Muscle layer of colon (tissue), 2 donors: ENCODE measurements around the gene HOXA13.

ENCODE experiments used
- H3K27ac ChIP-seq: one replicate; pipeline ENCODE4 v1.7.0; 2013; ENCODE audit warnings: low read depth, mild to moderate bottlenecking, low read length, moderate library complexity
- H3K27me3 ChIP-seq, 2 donors: one replicate each; pipeline ENCODE4 v1.7.0; 2013; ENCODE audit warnings: low read length in 2 of 2, mild to moderate bottlenecking in 2 of 2; ENCODE audit not compliant: insufficient read depth in 2 of 2, control insufficient read depth in 1 of 2
- H3K36me3 ChIP-seq: one replicate; pipeline ENCODE4 v1.7.0; 2013; ENCODE audit warnings: mild to moderate bottlenecking, low read length; ENCODE audit not compliant: insufficient read depth
- H3K4me1 ChIP-seq: one replicate; pipeline ENCODE4 v1.7.0; 2013; ENCODE audit warnings: mild to moderate bottlenecking, low read length; ENCODE audit not compliant: insufficient read depth
- H3K4me3 ChIP-seq, 2 donors: one replicate each; pipeline ENCODE4 v1.7.0; 2013; ENCODE audit warnings: low read length in 2 of 2, low read depth in 1 of 2, mild to moderate bottlenecking in 1 of 2, moderate library complexity in 1 of 2
- H3K9ac ChIP-seq: one replicate; pipeline ENCODE4 v1.7.0; 2013; ENCODE audit warnings: low read length
- H3K9me3 ChIP-seq: one replicate; pipeline ENCODE4 v1.7.0; 2013; ENCODE audit warnings: mild to moderate bottlenecking, low read length
- donor health status: abdominal sarcoma.
- donor health status: Adenocarcinoma of cecum.

Gene HOXA13

GRCh38 chr7:27187475-27188385 lies 12.2 kb downstream of the HOXA13 start:
- peaks cover 29% of the 10 kb centered on the region for H3K4me1 ChIP-seq
- H3K36me3 ChIP-seq, result no peaks in the 10 kb centered on the region
- peak overlapping the region; percentile 66 to 92 for H3K4me3 ChIP-seq
- no peaks in the 10 kb centered on the region for H3K9me3 ChIP-seq
- H3K27me3 ChIP-seq, result peaks cover 5 to 12% of the 10 kb centered on the region in 2 donors
- peak overlapping the region; percentile 97 for H3K27ac ChIP-seq
- H3K9ac ChIP-seq, result peak overlapping the region; percentile 98

GRCh38 chr7:27186668-27187474 lies 13.0 kb downstream of the HOXA13 start:
- Histone ChIP-seq H3K4me1 (peaks cover 38% of the 10 kb centered on the region), H3K36me3 (peaks cover 6% of the 10 kb centered on the region), H3K4me3 (peak overlapping the region; percentile 66 to 92), H3K9me3 (no peaks in the 10 kb centered on the region), H3K27ac (peak overlapping the region; percentile 97), H3K27me3 (peaks cover 4 to 9% of the 10 kb centered on the region in 2 donors), H3K9ac (peak overlapping the region; percentile 98)

- peaks cover 8% of the 10 kb centered on the region for H3K36me3 ChIP-seq
- H3K4me1 ChIP-seq, result peaks cover 38% of the 10 kb centered on the region
- peak overlapping the region; percentile 47 to 92 for H3K4me3 ChIP-seq
- H3K27ac ChIP-seq, result peak overlapping the region; percentile 97
- peaks cover 0 to 7% of the 10 kb centered on the region in 2 donors for H3K27me3 ChIP-seq
- H3K9me3 ChIP-seq, result no peaks in the 10 kb centered on the region
- H3K9ac ChIP-seq, result peak overlapping the region; percentile 98
These were observed 13.8 kb downstream of the HOXA13 start for GRCh38 chr7:27185854-27186667.

GRCh38 chr7:27185013-27185853 lies 14.7 kb downstream of the HOXA13 start, which contains the start of gene HOXA11:
Gene HOXA11, minus strand, starts transcription at chr7:27185232. Its CDS starts 88 bp downstream, at chr7:27185144.
- no peaks in the 10 kb centered on the region for H3K9me3 ChIP-seq
- peak within 1 kb of the TSS; percentile 98 for H3K9ac ChIP-seq
- H3K27me3 ChIP-seq, result peaks cover 0 to 7% of the 10 kb centered on the region in 2 donors
- H3K27ac ChIP-seq, result peak within 1 kb of the TSS; percentile 97
- H3K4me3 ChIP-seq, result peak within 1 kb of the TSS; percentile 63 to 92
- peaks cover 8% of the 10 kb centered on the region for H3K36me3 ChIP-seq
- peaks cover 41% of the 10 kb centered on the region for H3K4me1 ChIP-seq

- H3K4me1 ChIP-seq, result peaks cover 36% of the 10 kb centered on the region
- H3K4me3 ChIP-seq, result peak overlapping the region; percentile 63 to 92
- H3K27me3 ChIP-seq, result peaks cover 0 to 7% of the 10 kb centered on the region in 2 donors
- peaks cover 8% of the 10 kb centered on the region for H3K36me3 ChIP-seq
- peak overlapping the region; percentile 83 for H3K9ac ChIP-seq
- H3K27ac ChIP-seq, result peak overlapping the region; percentile 96
- H3K9me3 ChIP-seq, result no peaks in the 10 kb centered on the region
These were observed 15.4 kb downstream of the HOXA13 start for GRCh38 chr7:27184337-27185012.

- peak overlapping the region; percentile 63 to 81 for H3K4me3 ChIP-seq
- peak overlapping the region; percentile 96 for H3K27ac ChIP-seq
- peaks cover 0 to 7% of the 10 kb centered on the region in 2 donors for H3K27me3 ChIP-seq
- peak overlapping the region; percentile 85 for H3K9ac ChIP-seq
- peaks cover 8% of the 10 kb centered on the region for H3K36me3 ChIP-seq
- no peaks in the 10 kb centered on the region for H3K9me3 ChIP-seq
- H3K4me1 ChIP-seq, result peaks cover 34% of the 10 kb centered on the region
These were observed 16.1 kb downstream of the HOXA13 start for GRCh38 chr7:27183682-27184336.

- Histone ChIP-seq H3K9ac (peak overlapping the region; percentile 85), H3K4me3 (peak overlapping the region; percentile 63 to 81), H3K4me1 (peaks cover 34% of the 10 kb centered on the region), H3K27me3 (peaks cover 0 to 2% of the 10 kb centered on the region in 2 donors), H3K27ac (peak overlapping the region; percentile 96), H3K36me3 (peaks cover 8% of the 10 kb centered on the region), H3K9me3 (no peaks in the 10 kb centered on the region)
These were observed 16.8 kb downstream of the HOXA13 start for GRCh38 chr7:27182861-27183681.

- peaks cover 8% of the 10 kb centered on the region for H3K36me3 ChIP-seq
- H3K9ac ChIP-seq, result peak overlapping the region; percentile 85
- no peaks in the 10 kb centered on the region for H3K9me3 ChIP-seq
- peak overlapping the region in 1 of 2 donors; percentile 81 for H3K4me3 ChIP-seq
- H3K4me1 ChIP-seq, result peaks cover 34% of the 10 kb centered on the region
- H3K27ac ChIP-seq, result peak overlapping the region; percentile 96
- H3K27me3 ChIP-seq, result no peaks in the 10 kb centered on the region
These were observed 17.5 kb downstream of the HOXA13 start for GRCh38 chr7:27182285-27182841.
